Adrenal gland (tissue), 12 donors: ENCODE results near the gene FN3K. TPM values are rescaled to one million over a fixed set of nuclear protein-coding genes. Genes with fewer than 3 reads are reported as not detected.
"Not testable (repeated sequence)": the region's sequence is repeated elsewhere in the genome, so short reads cannot be mapped to it uniquely, and the experiment has no call there.

ENCODE experiments used
- DNase-seq, 7 donors: peaks; one replicate each; pipeline ENCODE4 v3.0.0-alpha.2; 2019 to 2020
- H3K27ac ChIP-seq, 5 donors: fragments of 200-600 bp; sonication (generic) in 4 of 5; 1 replicate in 3 of 5; 2 replicates in 2 of 5; pipeline versions ENCODE4 v1.5.1 to v1.8.0; 2016 to 2020; ENCODE audit warnings: mild to moderate bottlenecking in 1 of 5
- H3K27me3 ChIP-seq: fragments of 200-600 bp; 2 replicates; pipeline ENCODE4 v1.8.0; 2021
- H3K36me3 ChIP-seq, 2 donors: fragments of 200-600 bp; replicated peaks in 1 of 2; 1 replicate in 1 of 2; 2 replicates in 1 of 2; pipeline versions ENCODE4 v1.5.1 to v1.8.0; 2018 to 2022
- H3K4me1 ChIP-seq, 2 donors: fragments of 200-600 bp; replicated peaks in 1 of 2; 1 replicate in 1 of 2; 2 replicates in 1 of 2; pipeline versions ENCODE4 v1.5.1 to v1.8.0; 2018 to 2021
- H3K4me3 ChIP-seq, 4 donors: fragments of 200-600 bp; sonication (generic) in 3 of 4; one replicate each; pipeline ENCODE4 v1.5.1; 2016 to 2018
- H3K9me3 ChIP-seq, 3 donors: fragments of 200-600 bp; sonication (generic) in 1 of 3; replicated peaks in 1 of 3; 1 replicate in 2 of 3; 2 replicates in 1 of 3; pipeline versions ENCODE4 v1.5.1 to v1.8.0; 2016 to 2021
- POLR2A ChIP-seq, 2 donors: fragments of 450-650 bp; IDR thresholded peaks; one replicate each; pipeline ENCODE4 v1.6.1; 2017; ENCODE audit warnings: antibody characterized with exemption in 2 of 2, mild to moderate bottlenecking in 2 of 2, moderate library complexity in 1 of 2
- WGBS, 4 donors: extraction: QIAGEN DNeasy Blood & Tissue Kit in 2 of 4; methylation state at CpG; one replicate each; pipeline versions ENCODE4 v1.1.5 to v1.1.7; 2013 to 2017; 5-methylcytosine and 5-hydroxymethylcytosine counted together
- intact Hi-C, 2 donors: fragments of 100-400 bp; cut with DNase I; formaldehyde crosslinking; loops; one replicate each; pipeline versions ENCODE4 v1.14.1 to v1.15.0; 2022 to 2023
- polyA plus RNA-seq, 3 donors: library from polyadenylated mRNA; stranded (reverse); fragments of 200-250 nt in 2 of 3; fragments of 350-450 nt in 1 of 3; fragmentation: Illumina TruSeq in 1 of 3; extraction: RNeasy Lipid Tissue Mini Kit (QIAGEN cat#74804) in 1 of 3; gene quantifications; one replicate each; pipeline ENCODE4 v1.2.3, GENCODE V29; 2013 to 2014
- total RNA-seq, 9 donors: library from RNA; depleted of rRNA in 4 of 9; stranded (reverse); fragments of >200 nt in 4 of 9; fragments of 120-200 nt in 1 of 9; fragmentation: NEBNext Ultra II Directional in 1 of 9; extraction: Animal tissue kit (Norgen Biotek cat#: 25700) in 1 of 9; gene quantifications; one replicate each; pipeline versions ENCODE4 v1.1.0 to v1.2.4, GENCODE V29; 2013 to 2023
- TF ChIP-seq, protein P1 (sequence below), 6 experiments: fragments of 450-650 bp in 4 of 6; fragments of 200-600 bp in 2 of 6; sonication (generic) in 1 of 6; IDR thresholded peaks; 1 replicate in 5 of 6; 2 replicates in 1 of 6; pipeline versions ENCODE4 v1.5.1 to v1.8.0; 2016 to 2021; ENCODE audit warnings: antibody characterized with exemption in 6 of 6, mild to moderate bottlenecking in 2 of 6, moderate library complexity in 1 of 6
- donor health status: healthy with polysubstance abuse.
- donor health status: Bipolar disorder and iron deficiency.
- donor health status: DM: yes; HTN: yes; CAD: no.
- donor health status: DM: no; HTN: no; CAD: no.
- donor health status: DM: no; HTN: no; CAD: no.
- donor health status: DM: yes; HTN: yes; CAD: no.

FN3K gene
- total and polyA plus RNA-seq, 12 donors: 16.0 to 136 (median 40.8) TPM

DNA sequence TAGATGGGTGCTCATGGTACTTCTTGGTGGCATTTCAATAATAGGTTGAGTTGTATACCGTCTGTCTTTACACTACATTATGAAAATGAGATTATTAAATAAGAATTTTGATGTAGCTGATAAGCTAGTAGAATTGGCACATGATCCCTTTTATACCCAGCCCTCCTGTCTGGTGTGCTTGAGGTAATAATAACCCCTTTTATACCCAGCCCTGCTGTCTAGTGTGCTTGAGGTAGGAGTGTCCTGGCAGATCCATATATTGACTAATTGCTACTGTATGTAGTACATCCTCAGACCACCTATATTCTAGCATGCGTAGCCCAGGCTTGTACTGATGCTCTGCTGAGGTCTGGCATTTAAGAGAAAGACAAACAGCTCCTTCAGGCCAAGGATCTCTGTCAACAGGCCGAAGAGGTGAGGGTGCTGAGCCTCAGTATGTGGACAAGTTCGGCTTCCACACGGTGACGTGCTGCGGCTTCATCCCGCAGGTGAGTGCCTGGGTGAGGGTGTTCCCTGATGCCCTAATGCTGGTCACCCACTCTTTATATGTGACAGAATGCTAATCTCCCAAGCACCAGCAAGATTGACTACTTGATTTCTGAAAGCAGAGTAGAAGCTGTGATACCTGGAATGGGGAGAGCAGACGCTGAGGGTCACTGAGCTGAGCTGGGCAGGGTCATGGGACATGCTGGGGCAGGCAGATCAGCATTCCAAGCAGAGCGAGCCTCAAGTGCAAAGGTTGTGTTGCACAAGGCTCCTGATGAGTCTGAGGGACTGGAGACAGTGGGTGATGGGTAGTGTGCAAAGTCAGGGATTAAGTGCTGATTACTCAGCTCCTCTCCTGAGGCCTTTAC lies 5.7 kb downstream of the FN3K start:
- H3K9me3 ChIP-seq: peaks cover 0 to 6% (median 0%) of the 10 kb centered on the region in 3 donors
- TF ChIP-seq POLR2A (IDR thresholded peaks at IDR 0.05): no peak
- TF ChIP-seq, protein P1, sequence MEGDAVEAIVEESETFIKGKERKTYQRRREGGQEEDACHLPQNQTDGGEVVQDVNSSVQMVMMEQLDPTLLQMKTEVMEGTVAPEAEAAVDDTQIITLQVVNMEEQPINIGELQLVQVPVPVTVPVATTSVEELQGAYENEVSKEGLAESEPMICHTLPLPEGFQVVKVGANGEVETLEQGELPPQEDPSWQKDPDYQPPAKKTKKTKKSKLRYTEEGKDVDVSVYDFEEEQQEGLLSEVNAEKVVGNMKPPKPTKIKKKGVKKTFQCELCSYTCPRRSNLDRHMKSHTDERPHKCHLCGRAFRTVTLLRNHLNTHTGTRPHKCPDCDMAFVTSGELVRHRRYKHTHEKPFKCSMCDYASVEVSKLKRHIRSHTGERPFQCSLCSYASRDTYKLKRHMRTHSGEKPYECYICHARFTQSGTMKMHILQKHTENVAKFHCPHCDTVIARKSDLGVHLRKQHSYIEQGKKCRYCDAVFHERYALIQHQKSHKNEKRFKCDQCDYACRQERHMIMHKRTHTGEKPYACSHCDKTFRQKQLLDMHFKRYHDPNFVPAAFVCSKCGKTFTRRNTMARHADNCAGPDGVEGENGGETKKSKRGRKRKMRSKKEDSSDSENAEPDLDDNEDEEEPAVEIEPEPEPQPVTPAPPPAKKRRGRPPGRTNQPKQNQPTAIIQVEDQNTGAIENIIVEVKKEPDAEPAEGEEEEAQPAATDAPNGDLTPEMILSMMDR (IDR thresholded peaks at IDR 0.05): no peak
- peak in 1 of 7 donors; percentile 3 for DNase-seq
- peaks cover 0 to 52% of the 10 kb centered on the region in 2 donors for H3K36me3 ChIP-seq
- no peaks in the 10 kb centered on the region for H3K27me3 ChIP-seq
- no peak overlapping the region for H3K27ac ChIP-seq
- H3K4me1 ChIP-seq: peaks cover 17 to 18% of the 10 kb centered on the region in 2 donors
- no peak overlapping the region for H3K4me3 ChIP-seq
- WGBS, 4 donors: 94 to 100% (median 97%) methylated on average over 4 to 10 of the region's 10 CpGs
- intact Hi-C loops: no loop called here

DNA sequence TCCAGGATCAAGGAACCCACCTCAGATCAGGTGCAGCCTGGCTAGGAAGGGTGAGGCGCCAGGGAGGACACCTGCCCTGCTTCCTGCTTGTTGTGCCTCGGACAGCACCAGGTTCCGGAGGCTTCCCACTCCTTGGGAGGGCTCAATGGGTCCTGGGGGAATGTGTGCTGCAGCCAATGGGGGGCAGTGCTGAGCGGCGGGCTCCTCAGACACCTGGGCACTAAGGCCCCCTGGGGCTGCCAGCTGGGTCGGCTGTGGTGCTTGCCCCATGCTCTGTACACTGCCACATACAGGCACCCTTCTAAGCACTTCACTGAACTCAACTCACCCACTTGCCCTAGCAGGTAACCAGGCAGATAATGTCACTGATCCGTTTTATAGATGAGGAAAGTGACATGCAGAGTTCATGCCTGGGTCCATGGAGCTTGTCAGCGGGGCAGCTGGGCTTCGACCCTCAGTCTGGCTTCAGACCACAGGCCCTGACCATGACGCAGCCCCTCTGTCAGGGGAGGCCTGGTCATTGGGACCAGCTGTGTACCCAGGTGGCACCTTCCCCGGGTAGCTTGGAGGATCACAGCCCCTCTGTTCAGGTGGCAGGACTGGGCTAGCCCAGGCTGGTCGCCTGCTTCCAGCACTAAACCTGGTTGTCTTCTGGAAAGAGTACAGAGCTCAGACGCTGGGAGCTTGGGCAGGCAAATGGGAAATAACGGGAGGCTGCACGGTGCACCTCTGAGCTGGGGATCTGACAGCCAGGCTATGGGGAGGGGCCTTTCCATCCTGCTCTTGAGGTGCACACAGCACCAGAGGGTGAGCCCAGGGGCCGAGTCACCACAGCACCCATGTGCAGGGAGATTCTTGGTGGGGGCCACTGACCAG lies 8.2 kb downstream of the FN3K start:
- H3K4me1 ChIP-seq: no peaks in the 10 kb centered on the region
- TF ChIP-seq, protein P1 (IDR thresholded peaks at IDR 0.05): no peak
- TF ChIP-seq POLR2A (IDR thresholded peaks at IDR 0.05): no peak
- no peaks in the 10 kb centered on the region for H3K27me3 ChIP-seq
- DNase-seq: peak in 1 of 7 donors; percentile 7
- H3K36me3 ChIP-seq: peaks cover 0 to 52% of the 10 kb centered on the region in 2 donors
- H3K9me3 ChIP-seq: peaks cover 0 to 6% (median 0%) of the 10 kb centered on the region in 3 donors
- 89 to 93% (median 91%) methylated on average over 5 to 16 of the region's 16 CpGs for WGBS, 4 donors
- no peak overlapping the region for H3K27ac ChIP-seq
- intact Hi-C loops: no loop called here
- no peak overlapping the region for H3K4me3 ChIP-seq

DNA sequence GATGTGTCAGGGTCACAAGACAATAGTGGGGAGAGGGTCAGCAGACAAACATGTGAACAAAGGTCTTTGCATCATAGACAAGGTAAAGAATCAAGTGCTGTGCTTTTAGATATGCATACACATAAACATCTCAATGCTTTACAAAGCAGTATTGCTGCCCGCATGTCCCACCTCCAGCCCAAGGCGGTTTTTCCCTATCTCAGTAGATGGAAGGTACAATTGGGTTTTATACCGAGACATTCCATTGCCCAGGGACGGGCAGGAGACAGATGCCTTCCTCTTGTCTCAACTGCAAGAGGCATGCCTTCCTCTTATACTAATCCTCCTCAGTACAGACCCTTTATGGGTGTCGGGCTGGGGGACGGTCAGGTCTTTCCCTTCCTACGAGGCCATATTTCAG lies 9.3 kb downstream of the FN3K start:
- H3K4me3 ChIP-seq, H3K27ac ChIP-seq, intact Hi-C loops, DNase-seq, H3K27me3 ChIP-seq, H3K9me3 ChIP-seq, H3K4me1 ChIP-seq: not testable (repeated sequence)
- peaks cover 0 to 48% of the 10 kb centered on the region in 2 donors for H3K36me3 ChIP-seq
- 68 to 84% (median 81%) methylated on average over 4 to 7 of the region's 7 CpGs for WGBS, 4 donors

DNA sequence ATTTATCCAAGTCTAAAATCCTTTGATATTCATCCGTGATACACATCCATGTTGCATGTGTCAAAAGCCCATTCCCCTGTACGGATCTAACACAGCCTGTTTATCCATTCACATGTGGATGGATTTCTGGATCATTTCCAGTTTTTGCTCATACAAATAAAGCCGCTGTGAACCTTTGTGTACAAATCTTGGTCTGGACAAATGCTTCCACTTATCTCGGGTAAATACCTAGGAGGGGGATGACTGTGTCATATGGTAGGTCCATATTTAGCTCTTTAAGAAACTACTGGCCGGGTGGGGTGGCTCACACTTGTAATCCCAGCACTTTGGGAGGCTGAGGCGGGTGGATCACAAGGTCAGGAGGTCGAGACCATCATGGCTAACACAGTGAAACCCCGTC lies 10.1 kb downstream of the FN3K start:
- no peaks in the 10 kb centered on the region for H3K27me3 ChIP-seq
- H3K27ac ChIP-seq: no peak overlapping the region
- peaks cover 0 to 5% (median 0%) of the 10 kb centered on the region in 3 donors for H3K9me3 ChIP-seq
- WGBS, 4 donors: 83 to 90% (median 88%) methylated on average over 8 of the region's 8 CpGs
- no peak overlapping the region for H3K4me3 ChIP-seq
- H3K36me3 ChIP-seq: peaks cover 0 to 40% of the 10 kb centered on the region in 2 donors
- TF ChIP-seq, protein P1 (IDR thresholded peaks at IDR 0.05): no peak
- no peak for DNase-seq
- intact Hi-C loops: no loop called here
- H3K4me1 ChIP-seq: no peaks in the 10 kb centered on the region
